B cell (primary cell): Measurements from ENCODE around the gene NYAP2.

Experiments used
- EZH2 ChIP-seq: IDR thresholded peaks from 2 replicates; pipeline ENCODE4 v1.6.1; 2012; ENCODE audit warnings: borderline replicate concordance, low read depth, mild to moderate bottlenecking, moderate library complexity, low read length; ENCODE audit not compliant: insufficient read depth, poor library complexity, severe bottlenecking
- TF ChIP-seq, protein P1 (sequence below): fragments of 200-600 bp; IDR thresholded peaks from one replicate; pipeline ENCODE4 v1.8.0; 2022; ENCODE audit warnings: antibody characterized with exemption, mild to moderate bottlenecking

DNA sequence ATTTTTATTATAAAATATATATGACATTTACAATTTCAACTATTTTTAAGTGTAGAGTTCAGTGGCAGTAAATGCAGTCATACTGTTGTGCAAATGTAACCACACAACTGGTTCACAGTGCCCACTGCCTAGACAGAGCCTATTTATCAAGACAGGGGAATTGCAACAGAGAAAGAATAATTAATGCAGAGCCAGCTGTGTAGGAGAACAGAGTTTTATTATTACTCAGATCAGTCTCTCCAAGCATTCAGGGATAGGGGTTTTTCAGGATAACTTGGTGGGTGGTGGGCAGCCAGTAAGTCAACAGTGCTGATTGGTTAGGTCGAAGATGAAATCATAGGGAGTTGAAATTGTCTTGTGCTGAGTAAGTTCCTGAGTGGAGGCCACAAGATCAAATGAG lies 200.3 kb downstream of the NYAP2 start:
- TF ChIP-seq, protein P1, sequence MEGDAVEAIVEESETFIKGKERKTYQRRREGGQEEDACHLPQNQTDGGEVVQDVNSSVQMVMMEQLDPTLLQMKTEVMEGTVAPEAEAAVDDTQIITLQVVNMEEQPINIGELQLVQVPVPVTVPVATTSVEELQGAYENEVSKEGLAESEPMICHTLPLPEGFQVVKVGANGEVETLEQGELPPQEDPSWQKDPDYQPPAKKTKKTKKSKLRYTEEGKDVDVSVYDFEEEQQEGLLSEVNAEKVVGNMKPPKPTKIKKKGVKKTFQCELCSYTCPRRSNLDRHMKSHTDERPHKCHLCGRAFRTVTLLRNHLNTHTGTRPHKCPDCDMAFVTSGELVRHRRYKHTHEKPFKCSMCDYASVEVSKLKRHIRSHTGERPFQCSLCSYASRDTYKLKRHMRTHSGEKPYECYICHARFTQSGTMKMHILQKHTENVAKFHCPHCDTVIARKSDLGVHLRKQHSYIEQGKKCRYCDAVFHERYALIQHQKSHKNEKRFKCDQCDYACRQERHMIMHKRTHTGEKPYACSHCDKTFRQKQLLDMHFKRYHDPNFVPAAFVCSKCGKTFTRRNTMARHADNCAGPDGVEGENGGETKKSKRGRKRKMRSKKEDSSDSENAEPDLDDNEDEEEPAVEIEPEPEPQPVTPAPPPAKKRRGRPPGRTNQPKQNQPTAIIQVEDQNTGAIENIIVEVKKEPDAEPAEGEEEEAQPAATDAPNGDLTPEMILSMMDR = no peak
- TF ChIP-seq EZH2 = no peak
